GM18520 (cell line): ENCODE data around the gene RAB10.
"Not testable (repeated sequence)": the region's sequence is repeated elsewhere in the genome, so short reads cannot be mapped to it uniquely, and the experiment has no call there.

Source experiments
- ATAC-seq: cut with Tn5 transposase; IDR thresholded peaks from one replicate; pipeline ENCODE4 v1.9.1; 2021; ENCODE audit not compliant: unreplicated experiment

Gene RAB10

GRCh38 chr2:26033818-26034636, at the start of gene RAB10:
TSS of gene RAB10 (plus strand) at chr2:26034084. CDS start at chr2:26034609, 525 bp downstream.
- ATAC-seq = peak; percentile 85

GRCh38 chr2:25988134-25988533, 45.8 kb upstream of the RAB10 start:
- no peak for ATAC-seq

GRCh38 chr2:25989154-25989553, 44.7 kb upstream of the RAB10 start:
- no peak for ATAC-seq

GRCh38 chr2:25991965-25992364, 41.9 kb upstream of the RAB10 start:
- no peak for ATAC-seq

GRCh38 chr2:25992556-25992955, 41.3 kb upstream of the RAB10 start:
- no peak for ATAC-seq

GRCh38 chr2:25993049-25993448, 40.8 kb upstream of the RAB10 start:
- ATAC-seq = no peak

- ATAC-seq = no peak
These were observed 39.4 kb upstream of the RAB10 start for GRCh38 chr2:25994509-25994908.

- ATAC-seq = no peak
These were observed 37.0 kb upstream of the RAB10 start for GRCh38 chr2:25996844-25997243.

- not testable (repeated sequence) for ATAC-seq
These were observed 35.0 kb upstream of the RAB10 start for GRCh38 chr2:25998816-25999383.

- not testable (repeated sequence) for ATAC-seq
These were observed 34.5 kb upstream of the RAB10 start for GRCh38 chr2:25999406-25999805.

- ATAC-seq = no peak
These were observed 33.3 kb upstream of the RAB10 start for GRCh38 chr2:26000561-26001082.

GRCh38 chr2:26001743-26002351, 32.0 kb upstream of the RAB10 start:
- ATAC-seq = no peak

GRCh38 chr2:26002632-26003310, 31.1 kb upstream of the RAB10 start:
- ATAC-seq = no peak

GRCh38 chr2:26008095-26008494, 25.8 kb upstream of the RAB10 start:
- ATAC-seq = no peak

GRCh38 chr2:26008851-26009566, 24.9 kb upstream of the RAB10 start:
- ATAC-seq = no peak

GRCh38 chr2:26009567-26009963, 24.3 kb upstream of the RAB10 start:
- no peak for ATAC-seq

- ATAC-seq = no peak
These were observed 22.9 kb upstream of the RAB10 start for GRCh38 chr2:26010943-26011342.

- no peak for ATAC-seq
These were observed 22.3 kb upstream of the RAB10 start for GRCh38 chr2:26011609-26011989.

- no peak for ATAC-seq
These were observed 21.7 kb upstream of the RAB10 start for GRCh38 chr2:26011990-26012856.

GRCh38 chr2:26013668-26014067, 20.2 kb upstream of the RAB10 start:
- ATAC-seq = no peak
